Amniotic epithelial cell (primary cell): ENCODE results near the gene TAF6.

Experiments
- DNase-seq: peaks from one replicate; pipeline ENCODE4 v3.0.0-alpha.2; 2010; ENCODE audit warnings: low read depth

The TAF6 gene

DNA sequence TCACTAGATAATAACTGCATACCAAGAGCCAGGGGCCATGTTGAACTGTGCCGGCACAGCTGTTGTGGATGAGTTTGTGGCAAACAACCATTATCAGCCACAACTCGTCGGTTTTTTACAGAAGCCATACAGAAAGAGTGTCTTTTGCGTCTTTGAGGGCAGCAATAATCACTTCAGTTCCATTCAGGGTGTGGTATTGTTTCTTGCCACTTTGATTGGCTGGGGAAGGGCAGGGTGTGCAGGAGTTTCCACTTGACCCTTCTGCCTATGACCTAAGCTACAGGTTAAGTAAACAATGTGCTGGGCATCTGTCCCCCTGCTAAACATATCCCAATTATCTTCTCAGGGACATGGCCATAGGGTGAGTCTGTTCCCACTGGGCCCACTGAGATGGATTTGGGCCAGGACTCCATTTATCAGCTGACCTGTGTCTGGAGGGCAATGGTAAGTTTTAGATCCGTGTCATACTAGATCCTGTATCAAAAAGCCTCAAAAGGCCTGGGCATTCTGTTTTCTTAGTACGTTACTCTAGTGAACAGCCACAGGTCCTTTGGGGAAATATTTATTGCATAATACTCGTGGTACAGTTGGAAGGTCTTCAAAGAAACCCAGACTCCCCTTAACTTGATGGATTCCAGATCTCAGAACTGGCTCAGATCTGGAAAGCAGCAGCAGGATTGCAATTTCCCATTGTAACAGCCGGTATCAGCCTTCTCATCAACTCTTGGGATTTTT, 53.5 kb downstream of the TAF6 start:
- DNase-seq, result peak; percentile 100

DNA sequence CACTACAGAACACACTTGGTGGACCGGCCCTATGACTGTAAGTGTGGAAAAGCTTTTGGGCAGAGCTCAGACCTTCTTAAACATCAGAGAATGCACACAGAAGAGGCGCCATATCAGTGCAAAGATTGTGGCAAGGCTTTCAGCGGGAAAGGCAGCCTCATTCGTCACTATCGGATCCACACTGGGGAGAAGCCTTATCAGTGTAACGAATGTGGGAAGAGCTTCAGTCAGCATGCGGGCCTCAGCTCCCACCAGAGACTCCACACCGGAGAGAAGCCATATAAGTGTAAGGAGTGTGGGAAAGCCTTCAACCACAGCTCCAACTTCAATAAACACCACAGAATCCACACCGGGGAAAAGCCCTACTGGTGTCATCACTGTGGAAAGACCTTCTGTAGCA, 55.0 kb downstream of the TAF6 start:
- DNase-seq, result no peak

DNA sequence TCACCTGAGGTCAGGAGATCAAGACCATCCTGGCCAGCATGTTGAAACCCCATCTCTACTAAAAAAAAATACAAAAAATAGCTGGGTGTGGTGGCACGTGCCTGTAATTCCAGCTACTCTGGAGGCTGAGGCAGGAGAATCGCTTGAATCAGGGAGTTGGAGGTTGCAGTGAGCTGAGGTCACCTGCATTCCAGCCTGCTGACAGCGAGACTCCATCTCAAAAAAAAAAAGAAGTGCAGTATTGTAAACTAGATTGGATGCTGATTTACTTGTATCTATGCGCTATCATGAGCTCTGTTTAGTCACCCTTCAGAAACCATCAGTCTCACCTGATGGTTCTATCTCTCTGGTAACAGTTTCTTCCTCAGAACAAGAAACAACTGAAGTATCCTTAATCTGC, 55.8 kb downstream of the TAF6 start:
- DNase-seq, result no peak

DNA sequence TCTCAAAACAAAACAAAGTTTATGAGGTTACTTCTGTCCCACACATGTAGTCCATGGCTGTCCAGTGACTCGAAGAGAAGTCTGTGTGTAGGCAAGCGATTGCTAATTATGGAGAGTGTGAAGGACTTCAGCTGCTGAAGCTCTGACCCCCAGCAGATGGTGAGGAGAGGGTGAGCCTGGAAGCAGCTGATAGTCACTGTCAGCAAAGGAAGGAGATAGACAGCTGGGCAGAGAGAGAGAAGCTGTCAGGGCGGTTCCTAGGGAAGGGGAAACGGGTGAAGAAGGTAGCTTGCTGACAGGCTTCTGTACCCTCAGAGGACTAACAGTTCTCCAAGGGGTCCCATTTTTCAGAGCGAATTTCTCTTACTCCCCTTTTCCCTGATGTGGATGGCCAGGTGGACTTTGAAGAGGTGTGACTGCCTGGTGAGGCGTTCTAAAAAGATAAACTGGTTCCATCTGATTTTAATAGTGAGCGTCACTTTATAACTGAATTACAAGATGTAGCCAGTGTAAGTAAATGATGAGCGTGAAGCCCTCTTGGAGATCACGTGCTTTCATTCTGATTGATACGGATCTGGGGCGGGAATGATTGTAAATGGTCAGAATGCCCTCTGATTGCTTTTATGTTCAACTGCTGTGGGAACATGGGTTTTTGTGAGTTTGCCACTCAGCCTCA, 57.5 kb downstream of the TAF6 start:
- no peak for DNase-seq

DNA sequence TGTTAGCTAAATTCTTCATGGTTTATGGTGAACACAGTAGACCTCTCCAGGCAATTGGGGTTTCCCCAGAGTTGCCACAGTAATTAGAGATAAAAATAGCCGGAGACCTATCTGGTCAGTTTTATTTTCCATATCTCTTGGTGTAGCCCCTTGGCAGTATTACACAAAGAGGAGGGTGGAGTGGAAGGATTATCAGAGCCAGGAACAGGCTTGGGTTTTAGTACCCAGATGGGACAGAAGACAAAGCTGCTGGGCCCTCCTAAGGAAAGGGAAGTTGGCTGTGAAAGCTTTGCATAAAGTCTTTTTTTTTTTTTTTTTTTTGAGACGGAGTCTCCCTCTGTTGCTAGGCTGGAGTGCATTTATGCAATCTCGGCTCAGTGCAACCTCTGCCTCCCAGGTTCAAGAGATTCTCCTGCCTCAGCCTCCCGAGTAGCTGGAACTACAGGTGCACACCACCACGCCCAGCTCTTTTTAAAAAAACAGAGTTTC, 59.9 kb downstream of the TAF6 start:
- DNase-seq, result no peak
